Measurements from ENCODE around the gene SAA1. TPM values are rescaled to one million over a fixed set of nuclear protein-coding genes. Genes with fewer than 3 reads are reported as not detected.

Gene SAA1
- total RNA-seq, 1 donor from 2014 or later, result 7.8 TPM

- intact Hi-C loops (cut with DNase I), result no loop called here
- ATAC-seq (no peak), DNase-seq (ENCODE audit: missing footprints) (no peak)
Observed at GRCh38 chr11:18299721-18300120, 33.7 kb downstream of the SAA1 start.

DNA sequence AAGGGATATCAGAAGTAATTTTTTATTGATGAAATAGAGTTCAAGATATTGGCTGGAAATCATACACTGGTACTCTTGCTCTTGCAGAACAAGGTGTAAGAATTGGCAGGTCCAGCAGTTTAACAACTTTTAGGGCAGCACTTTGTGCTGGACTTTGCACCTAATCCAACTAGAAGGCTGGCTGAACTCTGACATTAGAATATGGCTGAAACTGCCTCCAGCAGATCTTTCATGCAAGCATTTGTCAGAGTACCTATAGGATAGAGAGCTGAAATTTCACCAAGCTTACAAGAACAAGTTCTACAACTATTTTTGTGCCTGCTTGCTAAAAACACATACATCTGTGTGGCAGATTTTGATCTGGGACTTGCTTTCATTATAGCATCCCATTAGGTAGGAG lies 38.7 kb downstream of the SAA1 start:
- no peak for DNase-seq (ENCODE audit: missing footprints)
- intact Hi-C loops (cut with DNase I), result no loop called here
- ATAC-seq, result no peak

- intact Hi-C loops (cut with DNase I), result no loop called here
- ATAC-seq, result no peak
Observed at GRCh38 chr11:18307461-18308139, 41.5 kb downstream of the SAA1 start.

DNA sequence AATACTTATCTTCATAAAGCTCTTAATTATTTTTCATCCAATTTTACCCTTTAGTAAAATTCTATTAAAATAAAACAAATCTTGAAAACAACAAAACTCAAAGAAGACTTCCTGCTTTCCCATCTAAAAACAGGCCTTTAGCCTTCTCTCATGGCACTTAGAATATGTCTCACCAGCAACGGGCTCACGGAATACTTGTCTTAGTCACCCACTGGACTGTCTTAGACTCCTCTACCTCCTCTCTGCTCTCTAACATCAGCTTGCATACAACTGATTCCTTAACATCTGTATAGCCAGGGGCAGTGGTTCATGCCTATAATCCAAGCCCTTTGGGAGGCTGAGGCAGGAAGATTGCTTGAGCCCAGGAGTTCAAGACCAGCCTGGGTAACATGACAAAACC lies 42.2 kb downstream of the SAA1 start:
- ATAC-seq, result no peak
- intact Hi-C loops (cut with DNase I), result no loop called here

More at GRCh38 chr11:18307461-18308139, 41.5 kb downstream of the SAA1 start:
- DNase-seq (ENCODE audit: missing footprints), result no peak

DNA sequence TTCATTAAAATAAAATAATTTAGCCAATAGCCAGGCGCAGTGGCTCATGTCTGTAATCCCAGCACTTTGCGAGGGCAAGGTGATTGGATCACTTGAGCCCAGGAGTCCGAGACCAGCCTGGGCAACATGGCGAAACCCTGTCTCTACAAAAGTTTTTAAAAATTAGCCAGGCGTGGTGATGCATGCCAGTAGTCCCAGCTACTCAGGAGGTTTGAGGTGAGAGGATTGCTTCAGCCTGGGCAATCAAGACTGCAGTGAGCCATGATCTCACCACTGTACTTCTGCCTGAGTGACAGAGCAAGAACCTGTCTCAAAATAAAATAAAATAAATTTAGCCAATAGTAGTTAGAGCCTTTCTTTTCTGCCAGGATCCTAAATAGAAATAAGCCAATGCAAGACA lies 43.6 kb downstream of the SAA1 start:
- DNase-seq (ENCODE audit: missing footprints) (no peak), ATAC-seq (no peak)
- intact Hi-C loops (cut with DNase I), result no loop called here

More for the DNA sequence above, 42.2 kb downstream of the SAA1 start:
- no peak for DNase-seq (ENCODE audit: missing footprints)

DNA sequence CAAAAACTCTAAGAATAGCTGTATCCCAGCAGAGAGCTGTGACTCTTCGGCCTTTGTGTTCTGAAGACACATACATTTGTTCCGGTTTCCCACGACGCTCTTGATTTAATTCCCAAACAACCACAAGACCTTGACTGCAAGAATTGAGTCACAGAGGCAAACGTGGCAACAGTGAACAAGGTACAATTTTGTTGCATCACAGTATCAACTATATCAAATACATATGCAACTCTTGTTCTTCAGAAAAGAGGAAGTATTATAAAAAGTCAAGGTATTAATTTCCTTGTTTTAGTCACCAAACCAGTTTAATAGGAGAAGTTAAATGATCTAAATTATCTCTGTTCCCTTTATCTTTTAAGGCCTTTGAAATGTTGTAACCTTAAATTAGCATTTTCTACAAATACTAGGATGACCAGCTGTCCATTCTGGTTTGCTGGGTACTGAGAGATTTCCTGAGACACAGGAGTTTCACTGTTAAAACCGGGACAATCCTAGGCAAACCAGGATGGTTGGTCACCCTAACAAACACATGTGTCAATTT lies 44.8 kb downstream of the SAA1 start:
- no peak for ATAC-seq
- intact Hi-C loops (cut with DNase I), result no loop called here
- no peak for DNase-seq (ENCODE audit: missing footprints)

DNA sequence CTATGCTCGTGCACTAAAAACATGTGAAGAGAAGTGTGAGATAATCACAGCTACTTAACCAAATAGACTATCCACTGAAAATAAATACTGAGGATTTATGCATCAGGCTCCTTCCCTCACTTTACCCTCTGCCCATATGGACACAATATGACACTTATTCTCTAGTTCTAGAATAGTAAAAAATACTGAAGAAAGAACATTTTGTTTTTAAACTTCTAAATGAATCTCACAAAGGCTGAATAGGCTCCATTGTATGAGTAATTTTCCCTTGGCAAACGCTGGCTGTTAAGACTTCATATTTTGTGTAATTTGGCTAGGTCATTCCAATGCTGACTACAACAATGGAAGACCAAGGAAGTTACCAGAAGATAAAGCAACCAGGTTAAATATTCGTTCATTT lies 45.9 kb downstream of the SAA1 start:
- intact Hi-C loops (cut with DNase I), result no loop called here
- ATAC-seq, result no peak
- no peak for DNase-seq (ENCODE audit: missing footprints)

GRCh38 chr11:18312663-18313420 lies 46.8 kb downstream of the SAA1 start:
- ATAC-seq, result no peak
- no peak for DNase-seq (ENCODE audit: missing footprints)
- intact Hi-C loops (cut with DNase I), result no loop called here

DNA sequence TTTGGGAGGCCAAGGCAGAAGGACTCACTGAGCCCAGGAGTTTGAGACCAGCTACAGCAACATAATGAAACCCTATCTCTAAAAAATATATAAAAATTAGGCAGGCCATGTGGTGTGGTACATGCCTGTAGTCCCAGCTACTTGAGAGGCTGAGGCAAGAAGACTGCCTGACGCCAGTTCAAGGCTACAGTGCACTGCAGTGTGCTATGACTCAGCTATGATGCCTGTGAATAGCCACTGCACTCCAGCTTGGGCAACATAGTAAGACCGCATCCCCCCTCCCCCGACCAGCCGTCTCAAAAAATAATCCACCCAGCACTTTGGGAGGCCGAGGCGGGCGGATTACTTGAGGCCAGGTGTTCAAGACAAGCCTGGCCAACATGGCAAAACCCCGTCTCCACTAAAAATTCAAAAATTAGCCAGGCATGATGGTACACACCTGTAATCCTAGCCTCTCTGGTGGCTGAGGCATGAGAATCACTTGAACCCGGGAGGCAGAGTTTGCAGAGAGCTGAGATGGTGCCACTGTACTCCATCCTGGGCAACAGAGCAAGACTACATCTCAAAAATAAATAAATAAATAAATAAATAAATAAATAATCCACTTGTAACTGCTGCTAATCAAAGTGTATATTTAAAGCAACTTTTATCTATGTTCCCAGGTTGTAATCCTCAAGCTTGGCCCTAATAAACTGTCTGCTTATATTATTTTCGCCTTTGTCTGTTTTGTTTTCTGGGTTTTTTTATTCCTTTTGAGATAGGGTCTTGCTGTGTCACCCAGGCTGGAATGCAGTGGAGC lies 48.1 kb downstream of the SAA1 start:
- ATAC-seq (no peak), DNase-seq (ENCODE audit: missing footprints) (no peak)
- intact Hi-C loops (cut with DNase I), result no loop called here

GRCh38 chr11:18314784-18315523 lies 48.9 kb downstream of the SAA1 start:
- DNase-seq (ENCODE audit: missing footprints) (no peak), ATAC-seq (no peak)
- intact Hi-C loops (cut with DNase I), result no loop called here

GRCh38 chr11:18315893-18316292 lies 49.8 kb downstream of the SAA1 start:
- ATAC-seq (no peak), DNase-seq (ENCODE audit: missing footprints) (no peak)
- intact Hi-C loops (cut with DNase I), result no loop called here

- ATAC-seq (no peak), DNase-seq (ENCODE audit: missing footprints) (no peak)
- intact Hi-C loops (cut with DNase I), result no loop called here
Observed at GRCh38 chr11:18317551-18317950, 51.5 kb downstream of the SAA1 start.

Other genes starting within 250 kb of the SAA1 start
- gene TPH1, start 220.0 kb upstream of the SAA1 start, total RNA-seq, result not detected
- gene SAAL1, start 160.2 kb upstream of the SAA1 start, total RNA-seq, result 7.9 TPM
- gene MRGPRX3, start 133.7 kb upstream of the SAA1 start, total RNA-seq, result not detected
- not detected for gene MRGPRX4, start 93.4 kb upstream of the SAA1 start, total RNA-seq
- not detected for gene SAA4, start 29.5 kb upstream of the SAA1 start, total RNA-seq
- gene SAA2, start 17.6 kb upstream of the SAA1 start, total RNA-seq, result 1.8 TPM
- gene HPS5, start 55.9 kb downstream of the SAA1 start, total RNA-seq, result 10.5 TPM
- gene GTF2H1, start 56.3 kb downstream of the SAA1 start, total RNA-seq, result 23.9 TPM
- 424 TPM for gene LDHA, start 128.3 kb downstream of the SAA1 start, total RNA-seq
- gene LDHC, start 146.1 kb downstream of the SAA1 start, total RNA-seq, result not detected
- gene LDHAL6A, start 189.6 kb downstream of the SAA1 start, total RNA-seq, result not detected